Colon (tissue), 2 donors: ENCODE data around the gene MED8.

ENCODE experiments used
- FAIRE-seq: peaks from 2 replicates; lab custom pipeline; 2012; peaks lifted over from hg19 to GRCh38; lab: Jason Lieb, UNC
- donor health status: control.
- donor health status: control.

Gene MED8

DNA sequence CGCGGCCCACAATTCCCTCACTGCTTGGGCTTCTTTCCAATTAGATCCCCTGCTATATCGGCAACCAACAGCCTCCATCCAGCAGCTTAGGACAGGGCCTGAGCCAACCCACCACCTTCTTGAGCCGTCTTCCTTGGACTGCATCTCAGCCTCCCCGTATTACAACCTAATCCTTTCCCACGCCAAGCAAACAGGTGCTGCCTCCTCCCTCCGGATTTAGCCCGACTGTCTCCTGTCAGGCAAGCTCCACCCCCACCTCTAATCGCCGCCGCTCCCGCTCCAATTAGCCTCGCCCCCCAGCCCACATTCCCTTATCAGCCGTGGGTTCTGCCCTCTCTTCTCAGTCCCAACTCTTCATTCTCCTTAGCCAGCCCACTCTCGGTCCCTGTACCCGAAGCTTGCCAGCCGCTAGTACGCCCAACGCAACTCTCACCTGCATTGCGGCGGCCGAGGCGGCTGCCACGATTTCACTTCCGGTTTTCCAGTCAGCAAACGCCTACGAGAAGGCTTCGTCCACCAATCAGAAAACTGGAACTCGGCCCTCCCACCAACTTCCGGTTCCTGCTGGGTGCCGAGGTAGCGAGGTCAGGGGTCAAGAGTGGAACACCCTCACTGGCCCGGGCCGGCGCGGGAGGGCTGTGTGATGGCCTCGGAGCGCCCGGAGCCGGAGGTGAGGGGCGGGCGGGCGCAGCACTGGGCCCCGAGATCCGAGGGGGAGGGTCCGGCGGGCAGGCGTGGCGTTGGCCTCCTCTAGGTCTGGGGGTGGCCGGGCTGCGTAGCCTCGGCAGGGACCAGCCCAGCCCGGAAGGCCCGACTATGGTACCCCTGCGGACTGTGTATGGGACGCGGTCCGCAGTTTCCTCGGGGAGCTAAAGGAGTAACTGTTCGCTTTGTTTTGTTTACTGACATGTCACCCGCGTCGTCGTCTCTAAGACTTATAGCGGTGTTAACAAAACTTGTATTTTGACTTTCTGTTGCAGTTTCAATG lies at the start of gene MED8, which contains the start of gene SZT2:
Gene MED8, minus strand, starts transcription at position 475 of the 988 bp plus-strand sequence. Its CDS starts 36 bp downstream, at position 439.
Gene SZT2, plus strand, starts transcription at position 574 of the 988 bp plus-strand sequence. Its CDS starts 70 bp downstream, at position 644.
- FAIRE-seq, result no peak

DNA sequence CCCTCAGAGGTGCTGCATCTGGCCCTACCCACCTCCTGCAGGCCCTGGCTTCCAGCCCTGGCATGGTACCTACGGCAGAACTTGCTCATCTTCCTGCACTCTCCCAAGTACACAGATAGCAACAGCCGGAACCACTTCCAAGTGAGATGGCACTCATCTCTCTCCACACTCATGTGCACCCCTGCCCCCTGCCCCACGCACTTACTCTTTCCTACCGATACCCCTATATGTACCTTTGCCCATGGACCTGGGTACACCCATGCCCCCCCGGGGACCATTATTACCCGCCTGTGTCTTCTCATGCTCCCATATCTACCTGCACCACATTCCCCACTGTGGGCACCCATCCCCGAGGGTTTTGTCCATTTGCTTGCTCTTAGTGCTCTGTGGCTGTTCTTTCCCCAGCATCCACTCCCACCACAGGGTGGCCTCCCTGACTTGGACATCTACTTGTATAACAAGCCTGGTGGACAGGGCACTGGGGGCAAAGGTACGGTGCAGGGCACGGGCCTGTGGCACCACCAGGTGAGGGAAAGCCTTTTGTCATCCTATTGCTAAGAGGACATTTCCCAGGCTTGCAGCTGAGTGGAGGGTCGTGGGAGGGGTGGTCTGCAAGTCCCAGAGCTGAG lies 49.5 kb upstream of the MED8 start:
- FAIRE-seq, result no peak

DNA sequence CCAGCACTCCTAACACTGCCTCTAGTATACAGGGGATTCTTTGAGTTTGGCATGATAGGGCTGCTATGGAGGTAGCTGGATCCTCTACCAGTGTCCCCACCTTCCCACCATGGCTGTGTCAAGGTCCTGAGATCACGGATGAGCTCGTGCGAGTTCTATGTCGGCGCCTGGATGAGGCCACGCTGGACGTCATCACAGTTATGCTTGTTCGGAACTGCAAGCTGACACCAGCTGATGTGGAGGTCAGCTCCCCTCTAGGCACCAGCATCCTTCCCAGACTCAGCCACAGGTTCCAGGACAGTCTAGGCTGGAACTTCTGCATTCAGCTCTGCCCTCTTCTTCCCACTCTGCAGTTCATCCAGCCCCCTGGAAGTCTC lies 49.0 kb upstream of the MED8 start:
- FAIRE-seq, result no peak

DNA sequence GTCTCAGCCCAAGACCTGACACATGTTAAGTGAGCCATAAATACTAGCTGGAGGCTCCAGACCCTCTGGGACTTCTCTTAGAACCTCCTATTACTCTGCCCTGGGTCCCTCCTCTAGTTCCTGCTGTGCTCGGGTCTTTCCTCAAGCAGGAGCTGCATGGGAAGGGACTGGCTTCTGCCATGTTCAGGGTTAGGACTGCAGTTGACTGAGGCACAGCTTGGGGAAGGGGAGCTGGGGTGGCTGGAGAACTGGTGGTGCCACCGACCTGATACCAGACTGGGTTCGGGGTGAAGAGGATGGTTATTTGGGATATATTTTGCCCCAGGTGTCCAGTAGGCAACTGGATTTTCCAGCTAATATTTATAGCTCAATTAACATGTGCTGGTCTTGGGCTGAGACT lies 48.4 kb upstream of the MED8 start:
- no peak for FAIRE-seq

DNA sequence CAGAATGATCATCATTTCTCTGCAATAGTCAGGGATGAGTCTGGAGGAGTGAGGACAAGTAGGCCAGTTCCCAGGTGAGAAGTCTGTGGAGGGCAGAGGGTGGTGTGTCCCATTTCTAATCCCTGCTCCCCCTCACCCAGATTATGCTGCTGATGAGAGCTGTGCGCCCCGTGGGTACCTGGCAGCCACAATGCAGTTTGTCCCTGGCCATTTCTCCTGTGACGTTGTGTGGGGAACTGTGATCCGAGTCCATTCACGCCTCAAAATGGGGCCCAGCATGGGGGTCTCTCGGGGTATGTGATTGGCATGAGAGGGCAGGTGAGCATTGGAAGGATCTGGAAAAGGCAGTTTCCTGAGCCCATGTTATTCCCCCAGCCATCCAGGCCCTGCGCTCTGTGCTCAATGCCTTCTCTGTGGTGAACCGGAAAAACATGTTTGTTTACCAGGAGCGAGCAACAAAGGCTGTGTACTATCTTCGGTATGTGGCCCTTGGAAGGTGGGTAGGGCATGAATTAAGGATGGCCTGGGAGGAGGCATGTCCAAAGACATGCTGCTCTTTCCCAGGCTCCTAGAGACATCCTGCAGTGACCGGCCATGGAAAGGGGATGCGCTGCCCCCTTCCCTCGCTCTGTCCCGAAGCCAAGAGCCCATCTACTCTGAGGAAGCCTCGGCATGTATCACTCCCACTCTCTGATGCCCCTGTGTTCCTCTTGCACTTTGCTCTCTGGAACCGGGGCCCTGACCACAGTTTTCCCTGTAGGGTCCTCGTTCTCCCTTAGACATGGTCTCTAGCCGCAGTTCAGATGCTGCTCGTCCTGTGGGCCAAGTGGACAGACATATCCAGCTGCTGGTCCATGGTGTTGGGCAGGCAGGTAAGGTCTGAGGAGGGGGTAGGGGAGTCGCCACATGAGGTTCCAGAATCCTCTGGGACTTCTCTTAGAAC lies 47.7 kb upstream of the MED8 start:
- FAIRE-seq, result no peak

GRCh38 chr1:43436371-43436770 lies 46.8 kb upstream of the MED8 start:
- FAIRE-seq, result no peak

DNA sequence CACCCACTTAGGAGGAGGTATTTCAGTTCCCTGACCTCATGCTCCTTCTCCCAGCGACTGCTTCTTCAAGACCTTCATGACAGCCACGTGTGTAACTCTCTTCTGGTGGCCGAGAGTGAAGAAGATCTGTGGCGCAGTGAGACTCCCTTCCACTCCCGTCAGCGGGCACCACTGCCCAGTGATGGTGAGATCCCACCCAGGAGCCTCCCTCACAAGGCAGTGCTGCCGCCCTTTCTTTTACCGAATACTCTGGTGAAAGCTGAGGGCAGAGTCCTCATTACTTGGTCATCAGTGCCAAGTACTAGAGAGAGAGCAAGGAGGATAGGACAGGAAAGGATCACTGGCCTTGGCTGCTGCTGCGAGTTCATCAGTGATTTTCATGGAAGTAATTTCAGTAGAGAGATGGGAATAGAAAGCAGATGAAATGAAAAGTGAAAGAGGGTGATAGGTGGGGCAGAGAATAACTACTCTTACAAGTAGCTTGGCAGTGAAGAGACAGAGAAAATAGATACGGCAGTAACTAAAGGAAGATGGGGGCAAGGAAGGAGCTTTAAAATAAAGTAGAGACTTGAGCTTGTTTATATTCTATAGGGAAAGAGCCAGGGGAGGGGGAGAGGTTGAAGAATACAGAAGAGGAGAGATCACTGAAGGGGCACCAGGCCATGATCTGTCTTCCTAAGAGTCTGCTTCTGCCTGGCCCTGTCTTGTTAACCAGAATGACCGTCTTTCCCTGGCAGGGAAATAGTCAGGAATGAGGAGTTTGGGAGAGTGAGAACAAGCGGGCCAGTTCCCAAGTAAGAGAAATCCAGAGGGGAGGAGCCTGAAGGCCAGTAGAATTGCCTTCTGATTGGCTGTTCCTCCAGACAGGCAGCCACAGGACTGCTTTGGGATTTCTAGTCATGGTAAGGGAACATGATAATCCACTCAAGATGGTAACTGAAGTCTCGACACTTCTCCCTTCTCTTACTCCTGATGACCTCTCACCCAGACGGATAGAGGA lies 45.8 kb upstream of the MED8 start:
- no peak for FAIRE-seq

DNA sequence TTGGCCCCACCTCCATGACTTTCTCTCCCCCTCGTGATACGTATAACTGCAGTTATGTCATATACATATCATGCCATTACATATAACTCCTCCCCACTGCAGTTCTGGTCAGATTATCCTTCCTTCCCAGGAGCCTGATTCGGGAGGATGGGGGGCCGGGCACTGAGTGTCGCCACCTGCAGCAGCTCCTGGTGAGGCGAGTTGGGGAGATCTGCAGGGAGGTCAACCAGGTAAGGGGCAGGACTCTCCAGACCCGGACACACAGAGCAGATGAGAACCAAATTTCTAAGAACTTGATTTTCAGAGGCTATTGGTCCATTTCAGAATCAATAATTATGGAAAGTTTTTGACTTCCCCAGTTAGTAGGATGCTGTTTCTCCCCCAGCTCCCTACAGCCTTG lies 44.7 kb upstream of the MED8 start:
- no peak for FAIRE-seq

GRCh38 chr1:43432907-43433306 lies 43.3 kb upstream of the MED8 start:
- no peak for FAIRE-seq

DNA sequence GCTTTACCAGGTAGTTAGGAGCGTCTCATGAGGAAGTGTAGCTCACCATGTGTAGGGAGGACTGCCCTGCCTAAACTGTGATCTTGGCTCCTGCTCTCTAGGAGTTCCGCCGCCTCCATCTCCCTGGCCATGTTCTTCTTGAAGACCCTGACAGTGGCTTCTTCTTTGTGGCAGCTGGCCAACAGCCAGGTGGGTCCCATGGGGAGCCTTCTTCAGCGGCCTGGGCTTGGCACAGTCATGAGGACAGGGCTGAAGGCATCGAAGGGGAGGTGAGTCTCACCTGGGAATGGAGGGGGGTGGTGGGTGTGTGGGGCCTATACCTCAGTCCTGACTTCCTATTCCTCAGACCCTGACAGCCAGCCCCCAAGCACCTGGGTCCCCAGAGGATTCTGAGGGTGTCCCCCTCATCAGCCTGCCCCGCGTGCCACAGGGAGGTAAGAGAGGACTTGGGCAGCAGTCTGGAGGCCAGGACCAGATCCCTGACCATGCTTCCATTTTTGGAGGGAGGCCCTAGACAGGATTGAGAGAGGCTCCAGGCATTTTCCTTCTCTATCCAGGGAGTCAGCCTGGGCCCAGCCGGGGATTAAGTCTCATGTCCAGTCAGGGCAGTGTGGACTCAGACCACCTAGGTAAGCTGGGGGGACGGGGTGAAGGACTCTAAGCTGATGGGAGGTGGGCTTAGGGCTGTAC lies 42.7 kb upstream of the MED8 start:
- FAIRE-seq, result no peak

- FAIRE-seq, result no peak
These were observed 42.1 kb upstream of the MED8 start for GRCh38 chr1:43431676-43432075.

- FAIRE-seq, result no peak
These were observed 41.2 kb upstream of the MED8 start for GRCh38 chr1:43430831-43431230.

DNA sequence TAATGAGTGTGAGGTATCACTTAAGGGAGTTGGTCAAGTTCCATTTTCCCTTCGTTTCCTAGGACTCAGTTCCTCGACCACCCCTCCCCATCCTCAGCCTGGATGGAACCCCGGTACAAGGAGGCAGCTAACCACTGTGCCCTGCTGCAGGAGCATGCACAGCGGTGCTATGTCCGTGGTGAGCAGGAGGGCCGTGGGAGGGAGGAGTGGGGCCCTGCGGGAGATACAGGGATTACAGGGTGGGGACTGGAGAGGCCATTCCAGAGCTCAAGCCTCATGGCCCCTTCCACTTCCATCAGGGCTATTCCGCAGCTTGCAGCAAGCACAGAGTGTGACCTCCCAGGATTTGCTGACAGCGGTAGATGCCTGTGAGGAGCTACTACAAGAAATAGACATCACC lies 38.3 kb upstream of the MED8 start:
- FAIRE-seq, result no peak

GRCh38 chr1:43427524-43427923 lies 37.9 kb upstream of the MED8 start:
- FAIRE-seq, result no peak

- no peak for FAIRE-seq
These were observed 36.6 kb upstream of the MED8 start for GRCh38 chr1:43426221-43426620.

DNA sequence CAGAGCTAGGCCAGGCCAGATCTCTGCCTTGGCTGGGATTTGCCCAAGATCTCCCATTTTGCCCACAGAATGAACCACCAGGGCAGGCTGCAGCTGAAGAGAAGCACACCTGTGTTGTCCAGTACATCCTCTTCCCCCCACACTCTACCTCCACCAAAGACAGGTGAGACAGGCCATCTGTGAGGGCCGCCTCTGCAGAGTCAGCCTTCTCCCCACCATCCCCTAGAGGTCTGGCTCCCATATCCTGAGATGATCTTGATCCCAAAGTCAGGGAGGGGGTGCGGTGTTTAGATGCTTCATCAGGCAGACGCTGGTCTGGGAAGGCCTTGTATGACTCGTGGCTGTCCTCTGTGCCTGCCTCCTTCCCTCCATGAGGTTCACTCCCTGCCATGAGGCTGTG lies 35.4 kb upstream of the MED8 start:
- FAIRE-seq, result no peak

- FAIRE-seq, result no peak
These were observed 34.3 kb upstream of the MED8 start for GRCh38 chr1:43423672-43424550.

DNA sequence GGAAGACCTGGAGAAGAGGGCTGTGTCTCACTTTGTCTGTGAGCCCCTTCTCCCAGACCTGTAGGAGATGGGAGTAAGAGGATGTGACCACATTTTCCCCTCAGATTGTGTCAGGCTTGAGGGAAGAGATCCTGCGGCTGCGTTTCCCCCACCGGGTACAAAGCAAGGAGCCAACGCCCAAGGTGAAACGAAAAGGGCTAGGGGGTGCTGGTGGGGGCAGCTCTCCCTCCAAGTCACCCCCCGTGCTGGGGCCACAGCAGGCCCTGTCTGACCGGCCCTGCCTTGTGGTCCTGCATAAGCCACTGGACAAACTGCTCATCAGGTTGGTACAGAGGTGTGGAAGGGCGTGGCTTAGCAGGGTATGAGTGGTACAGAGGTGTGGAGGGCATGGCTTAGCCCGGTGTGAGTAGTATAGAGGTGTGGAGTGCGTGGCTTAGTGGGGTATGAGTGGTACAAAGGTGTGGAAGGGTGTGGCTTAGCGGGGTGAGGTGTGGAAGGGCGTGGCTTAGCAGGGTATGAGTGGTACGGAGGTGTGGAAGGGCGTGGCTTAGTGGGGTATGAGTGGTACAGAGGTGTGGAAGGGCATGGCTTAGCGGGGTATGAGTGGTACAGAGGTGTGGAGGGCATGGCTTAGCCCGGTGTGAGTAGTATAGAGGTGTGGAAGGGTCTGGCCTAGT lies 33.5 kb upstream of the MED8 start:
- no peak for FAIRE-seq
